Hepatic stellate cell (primary cell): ENCODE measurements around the gene OCA2.

Source experiments
- DNase-seq: peaks from one replicate; pipeline ENCODE4 v3.0.0; 2011; ENCODE audit warnings: low spot score

Gene OCA2

GRCh38 chr15:27847775-27848710 is 251.1 kb downstream of the OCA2 start:
- no peak for DNase-seq

- DNase-seq: no peak
Measured at GRCh38 chr15:27846722-27847395, 252.3 kb downstream of the OCA2 start.

- DNase-seq: no peak
Measured at GRCh38 chr15:27845535-27846369, 253.4 kb downstream of the OCA2 start.

DNA sequence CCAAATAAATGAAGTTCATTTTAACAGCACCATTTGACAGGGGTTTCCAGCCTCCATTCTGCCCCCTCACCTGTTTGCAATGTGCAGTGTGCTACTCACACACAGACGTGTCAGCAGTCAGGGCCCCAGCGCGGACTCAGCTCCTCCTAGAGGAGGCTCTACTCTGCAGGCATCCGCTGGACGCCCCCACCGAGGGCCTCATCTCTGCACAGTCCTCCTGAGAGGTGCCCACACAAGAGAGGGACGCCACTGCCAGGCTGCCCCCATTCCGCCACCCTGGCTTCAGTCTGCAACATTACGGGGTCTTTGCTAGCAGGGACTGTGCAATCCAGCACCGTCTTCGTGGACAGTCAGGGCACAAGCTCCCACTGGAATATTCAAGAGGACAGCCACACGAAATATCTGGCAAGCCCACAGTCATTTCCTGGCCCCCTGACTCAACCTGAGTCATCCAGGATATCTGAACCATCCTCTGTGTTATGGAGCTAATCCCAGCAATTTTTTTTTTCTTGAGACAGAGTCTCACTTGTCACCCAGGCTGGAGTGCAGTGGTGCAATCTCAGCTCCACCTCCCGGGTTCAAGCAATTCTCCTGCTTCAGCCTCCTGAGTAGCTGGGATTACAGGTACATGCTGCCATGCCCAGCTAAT is 255.0 kb downstream of the OCA2 start:
- no peak for DNase-seq

GRCh38 chr15:27843146-27843545 is 256.0 kb downstream of the OCA2 start:
- DNase-seq: no peak

GRCh38 chr15:27842526-27842925 is 256.6 kb downstream of the OCA2 start:
- DNase-seq: no peak

GRCh38 chr15:27835233-27835939 is 263.7 kb downstream of the OCA2 start:
- DNase-seq: no peak

- no peak for DNase-seq
Measured at GRCh38 chr15:27834684-27835083, 264.4 kb downstream of the OCA2 start.

DNA sequence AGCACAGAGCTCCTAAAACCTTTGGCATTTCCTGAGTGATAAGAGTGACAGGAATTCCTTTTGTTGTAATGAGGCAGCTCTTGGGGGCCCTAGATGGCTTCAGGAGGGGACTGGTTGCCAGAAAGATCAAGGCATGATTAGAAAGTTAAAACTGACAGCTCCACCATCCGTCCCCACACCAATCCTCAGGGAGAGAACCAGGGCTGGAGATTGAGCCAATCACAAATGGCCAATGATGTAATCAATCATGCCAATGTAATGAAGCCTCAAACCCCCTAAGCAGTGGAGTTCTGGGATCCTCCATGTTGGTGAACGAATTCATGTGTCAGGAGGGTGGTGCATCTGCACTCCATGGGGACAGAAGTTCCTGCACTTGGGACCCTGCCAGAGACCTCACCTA is 265.1 kb downstream of the OCA2 start:
- DNase-seq: no peak

GRCh38 chr15:27833178-27833577 is 265.9 kb downstream of the OCA2 start:
- no peak for DNase-seq

GRCh38 chr15:27832237-27832596 is 266.9 kb downstream of the OCA2 start:
- DNase-seq: no peak

DNA sequence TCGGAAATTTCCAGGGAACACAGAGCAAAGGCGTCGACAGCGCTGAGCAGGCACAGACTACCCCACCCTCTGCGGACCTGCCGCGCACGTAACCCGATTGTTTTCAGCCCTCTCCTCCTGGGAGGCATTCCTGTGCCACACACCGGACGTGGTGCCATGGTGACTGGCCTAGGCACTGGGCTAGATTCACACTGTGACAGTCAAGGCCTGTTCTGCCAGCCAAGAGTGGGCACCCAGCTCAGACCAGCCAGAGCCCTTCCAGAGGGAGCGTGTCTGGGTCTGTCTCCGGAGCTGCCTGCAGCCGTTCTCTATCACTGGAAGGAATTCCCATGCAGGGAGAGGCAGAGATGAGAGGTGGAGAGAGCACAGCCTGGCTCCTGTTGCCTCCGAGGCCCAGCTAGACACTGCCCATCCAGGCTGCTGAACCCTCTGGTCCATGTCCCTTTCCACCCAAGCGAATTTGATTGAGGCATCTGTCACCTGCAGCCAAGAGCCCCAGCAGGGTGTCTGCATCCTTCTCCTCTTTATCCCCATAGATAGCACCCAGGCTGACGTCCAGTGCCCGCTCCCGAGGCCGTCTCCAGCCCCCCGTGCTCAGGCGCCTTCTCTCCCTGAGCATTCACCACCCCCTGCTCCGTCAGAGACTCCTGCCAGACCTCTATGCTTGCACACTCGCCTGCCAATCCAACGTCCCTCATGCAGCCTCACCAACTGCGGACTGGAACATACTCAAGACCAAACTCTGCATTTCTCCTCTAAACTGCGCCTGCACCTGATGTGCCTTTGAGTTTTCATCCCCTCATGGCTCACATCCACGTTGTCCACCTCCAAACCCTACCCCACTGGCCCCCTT is 267.5 kb downstream of the OCA2 start:
- DNase-seq: no peak

DNA sequence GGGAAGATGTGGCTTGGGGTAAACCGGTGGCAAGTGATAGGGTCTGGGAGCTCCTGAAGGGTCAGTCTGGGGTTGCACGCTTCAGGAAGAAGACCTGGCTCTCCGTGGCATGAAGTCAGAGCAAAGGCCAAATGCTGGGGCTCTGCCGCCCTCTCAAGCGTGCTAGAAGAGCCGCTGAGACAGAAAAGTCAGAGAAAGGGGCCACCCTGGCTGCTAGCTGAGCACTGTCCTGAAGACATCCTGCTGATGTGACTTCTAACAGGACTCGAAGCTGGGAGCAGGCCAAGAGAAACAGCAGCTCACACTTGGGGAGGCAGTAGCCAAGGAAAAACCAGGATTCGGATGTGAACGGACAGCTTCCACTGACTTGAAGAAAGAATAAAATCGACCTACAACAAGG is 270.4 kb downstream of the OCA2 start:
- no peak for DNase-seq

- DNase-seq: no peak
Measured at GRCh38 chr15:27826902-27827714, 272.0 kb downstream of the OCA2 start.

- DNase-seq: no peak
Measured at GRCh38 chr15:27826411-27826810, 272.7 kb downstream of the OCA2 start.

- no peak for DNase-seq
Measured at GRCh38 chr15:27824841-27825422, 274.2 kb downstream of the OCA2 start.

- no peak for DNase-seq
Measured at GRCh38 chr15:27821273-27821672, 277.8 kb downstream of the OCA2 start.

DNA sequence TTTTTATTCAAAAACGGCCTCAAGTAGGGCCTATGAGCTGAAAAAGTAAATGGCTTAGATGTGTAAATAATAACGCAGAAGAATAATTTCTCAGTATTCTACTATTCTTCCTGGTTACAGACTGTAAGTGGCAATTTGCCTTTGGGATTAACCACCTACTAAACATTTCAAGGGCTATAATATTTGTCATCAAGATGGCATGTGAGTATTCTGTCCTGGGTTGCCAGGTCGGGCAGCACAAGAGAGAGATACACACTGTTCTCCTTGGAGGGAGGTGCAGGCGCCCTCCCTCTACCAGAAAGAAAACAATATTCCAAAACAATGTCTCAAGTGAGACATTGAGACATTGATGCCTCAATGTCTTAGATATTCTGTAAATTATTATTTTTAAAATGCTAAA is 278.4 kb downstream of the OCA2 start:
- no peak for DNase-seq

DNA sequence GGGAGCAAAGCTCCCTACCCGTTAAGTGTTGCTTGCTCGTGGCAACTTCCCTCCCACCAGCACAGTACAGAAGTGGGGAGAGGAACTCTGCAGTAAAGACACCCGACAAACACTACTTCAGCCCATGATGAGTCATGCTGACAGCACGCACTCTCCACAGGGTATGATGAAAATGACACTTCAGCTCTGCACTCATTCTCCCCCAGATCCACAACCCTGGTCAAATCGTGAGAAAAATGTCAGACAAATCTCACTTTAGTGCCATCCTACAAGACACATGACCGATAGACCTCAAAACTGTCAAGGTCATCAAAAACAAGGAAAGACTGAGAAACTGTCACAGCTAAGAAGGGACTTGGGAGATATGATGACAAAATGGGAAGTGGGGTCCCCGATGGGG is 278.9 kb downstream of the OCA2 start:
- DNase-seq: no peak
